KOPT-K1 (cell line): Measurements from ENCODE around the gene SEMA6B.

Experiments
- H3K27ac ChIP-seq: fragments of 200-600 bp; sonication (generic); 2 replicates; pipeline ENCODE4 v1.5.1; 2016; ENCODE audit warnings: antibody characterized with exemption, mild to moderate bottlenecking, low read depth, low read length; ENCODE audit not compliant: poor library complexity, severe bottlenecking
- H3K36me3 ChIP-seq: fragments of 200-600 bp; sonication (generic); 2 replicates; pipeline ENCODE4 v1.5.1; 2017; ENCODE audit warnings: antibody characterized with exemption, mild to moderate bottlenecking, low read length, moderate library complexity; ENCODE audit not compliant: insufficient read depth
- H3K9me3 ChIP-seq: fragments of 200-600 bp; sonication (generic); 2 replicates; pipeline ENCODE4 v1.5.1; 2017; ENCODE audit warnings: antibody characterized with exemption, low read length, mild to moderate bottlenecking; ENCODE audit not compliant: insufficient read depth, poor library complexity, severe bottlenecking

SEMA6B gene

GRCh38 chr19:4593409-4593851 is 33.9 kb upstream of the SEMA6B start:
- no peaks in the 10 kb centered on the region for H3K9me3 ChIP-seq
- H3K36me3 ChIP-seq, result no peaks in the 10 kb centered on the region
- H3K27ac ChIP-seq, result no peak overlapping the region

GRCh38 chr19:4592445-4592844 is 33.0 kb upstream of the SEMA6B start:
- Histone ChIP-seq H3K9me3 (no peaks in the 10 kb centered on the region), H3K36me3 (no peaks in the 10 kb centered on the region), H3K27ac (no peak overlapping the region)

GRCh38 chr19:4591320-4591719 is 31.8 kb upstream of the SEMA6B start:
- Histone ChIP-seq H3K9me3 (no peaks in the 10 kb centered on the region), H3K36me3 (no peaks in the 10 kb centered on the region), H3K27ac (no peak overlapping the region)

GRCh38 chr19:4590559-4590958 is 31.1 kb upstream of the SEMA6B start:
- no peaks in the 10 kb centered on the region for H3K9me3 ChIP-seq
- no peaks in the 10 kb centered on the region for H3K36me3 ChIP-seq
- H3K27ac ChIP-seq, result no peak overlapping the region

GRCh38 chr19:4589579-4590410 is 30.3 kb upstream of the SEMA6B start:
- no peak overlapping the region for H3K27ac ChIP-seq
- H3K36me3 ChIP-seq, result no peaks in the 10 kb centered on the region
- H3K9me3 ChIP-seq, result no peaks in the 10 kb centered on the region

- H3K36me3 ChIP-seq, result no peaks in the 10 kb centered on the region
- H3K9me3 ChIP-seq, result no peaks in the 10 kb centered on the region
- H3K27ac ChIP-seq, result no peak overlapping the region
These were observed 28.8 kb upstream of the SEMA6B start for GRCh38 chr19:4588291-4588761.

GRCh38 chr19:4587527-4587926 is 28.0 kb upstream of the SEMA6B start:
- Histone ChIP-seq H3K36me3 (no peaks in the 10 kb centered on the region), H3K27ac (no peak overlapping the region), H3K9me3 (no peaks in the 10 kb centered on the region)

- no peak overlapping the region for H3K27ac ChIP-seq
These were observed 27.2 kb upstream of the SEMA6B start for GRCh38 chr19:4586691-4587090.

GRCh38 chr19:4586245-4586644 is 26.8 kb upstream of the SEMA6B start:
- H3K36me3 ChIP-seq, result no peaks in the 10 kb centered on the region
- H3K27ac ChIP-seq, result no peak overlapping the region
- H3K9me3 ChIP-seq, result no peaks in the 10 kb centered on the region

More at GRCh38 chr19:4586691-4587090, 27.2 kb upstream of the SEMA6B start:
- Histone ChIP-seq H3K9me3 (no peaks in the 10 kb centered on the region), H3K36me3 (no peaks in the 10 kb centered on the region)

GRCh38 chr19:4585556-4585955 is 26.1 kb upstream of the SEMA6B start:
- no peaks in the 10 kb centered on the region for H3K9me3 ChIP-seq
- H3K27ac ChIP-seq, result no peak overlapping the region
- H3K36me3 ChIP-seq, result no peaks in the 10 kb centered on the region

GRCh38 chr19:4584670-4585460 is 25.4 kb upstream of the SEMA6B start:
- H3K27ac ChIP-seq, result no peak overlapping the region
- no peaks in the 10 kb centered on the region for H3K36me3 ChIP-seq
- no peaks in the 10 kb centered on the region for H3K9me3 ChIP-seq

- no peaks in the 10 kb centered on the region for H3K36me3 ChIP-seq
- no peaks in the 10 kb centered on the region for H3K9me3 ChIP-seq
- H3K27ac ChIP-seq, result no peak overlapping the region
These were observed 24.6 kb upstream of the SEMA6B start for GRCh38 chr19:4583961-4584669.

- no peak overlapping the region for H3K27ac ChIP-seq
- no peaks in the 10 kb centered on the region for H3K9me3 ChIP-seq
- H3K36me3 ChIP-seq, result no peaks in the 10 kb centered on the region
These were observed 23.7 kb upstream of the SEMA6B start for GRCh38 chr19:4582980-4583842.
